ENCODE results near the gene LRRFIP2. TPM values are rescaled to one million over a fixed set of nuclear protein-coding genes. Genes with fewer than 3 reads are reported as not detected.
"Not testable (repeated sequence)": the region's sequence is repeated elsewhere in the genome, so short reads cannot be mapped to it uniquely, and the experiment has no call there.

LRRFIP2 gene
- total RNA-seq, 1 donor from 2014 or later, result 68.5 TPM

GRCh38 chr3:37050282-37050681 is 124.1 kb downstream of the LRRFIP2 start:
- Mint-ChIP-seq H3K4me3 (no peak overlapping the region), H3K9me3 (no peaks in the 10 kb centered on the region), H3K4me1 (ENCODE audit: unreplicated experiment) (peaks cover 15% of the 10 kb centered on the region), H3K27me3 (no peaks in the 10 kb centered on the region), H3K36me3 (peaks cover 52% of the 10 kb centered on the region), H3K27ac (no peak overlapping the region)
- TF ChIP-seq, protein P1, sequence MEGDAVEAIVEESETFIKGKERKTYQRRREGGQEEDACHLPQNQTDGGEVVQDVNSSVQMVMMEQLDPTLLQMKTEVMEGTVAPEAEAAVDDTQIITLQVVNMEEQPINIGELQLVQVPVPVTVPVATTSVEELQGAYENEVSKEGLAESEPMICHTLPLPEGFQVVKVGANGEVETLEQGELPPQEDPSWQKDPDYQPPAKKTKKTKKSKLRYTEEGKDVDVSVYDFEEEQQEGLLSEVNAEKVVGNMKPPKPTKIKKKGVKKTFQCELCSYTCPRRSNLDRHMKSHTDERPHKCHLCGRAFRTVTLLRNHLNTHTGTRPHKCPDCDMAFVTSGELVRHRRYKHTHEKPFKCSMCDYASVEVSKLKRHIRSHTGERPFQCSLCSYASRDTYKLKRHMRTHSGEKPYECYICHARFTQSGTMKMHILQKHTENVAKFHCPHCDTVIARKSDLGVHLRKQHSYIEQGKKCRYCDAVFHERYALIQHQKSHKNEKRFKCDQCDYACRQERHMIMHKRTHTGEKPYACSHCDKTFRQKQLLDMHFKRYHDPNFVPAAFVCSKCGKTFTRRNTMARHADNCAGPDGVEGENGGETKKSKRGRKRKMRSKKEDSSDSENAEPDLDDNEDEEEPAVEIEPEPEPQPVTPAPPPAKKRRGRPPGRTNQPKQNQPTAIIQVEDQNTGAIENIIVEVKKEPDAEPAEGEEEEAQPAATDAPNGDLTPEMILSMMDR (conservative IDR thresholded peaks at IDR 0.05), result no peak
- no peak for DNase-seq (ENCODE audit: extremely low spot score, unreplicated experiment)

DNA sequence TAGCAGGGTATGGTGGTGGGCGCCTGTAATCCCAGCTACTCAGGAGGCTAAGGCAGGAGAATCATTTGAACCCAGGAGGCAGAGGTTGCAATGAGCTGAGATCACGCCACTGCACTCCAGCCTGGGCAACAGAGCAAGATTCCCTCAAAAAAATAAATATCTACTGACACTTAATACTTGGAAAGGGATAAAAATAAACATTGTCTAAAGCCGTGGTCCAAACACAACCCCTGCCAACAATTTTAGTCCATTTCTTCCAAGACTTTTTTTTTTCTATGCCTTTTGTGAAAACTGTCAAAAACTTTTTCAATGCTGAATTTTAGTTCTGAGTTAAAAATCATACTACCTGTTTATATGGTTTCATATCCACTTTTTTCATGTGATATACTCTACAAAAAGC is 131.7 kb downstream of the LRRFIP2 start:
- not testable (repeated sequence) for DNase-seq (ENCODE audit: extremely low spot score, unreplicated experiment); H3K27me3 Mint-ChIP-seq; H3K4me1 Mint-ChIP-seq (ENCODE audit: unreplicated experiment); H3K9me3 Mint-ChIP-seq; H3K27ac Mint-ChIP-seq; H3K4me3 Mint-ChIP-seq
- peaks cover 51% of the 10 kb centered on the region for H3K36me3 Mint-ChIP-seq

DNA sequence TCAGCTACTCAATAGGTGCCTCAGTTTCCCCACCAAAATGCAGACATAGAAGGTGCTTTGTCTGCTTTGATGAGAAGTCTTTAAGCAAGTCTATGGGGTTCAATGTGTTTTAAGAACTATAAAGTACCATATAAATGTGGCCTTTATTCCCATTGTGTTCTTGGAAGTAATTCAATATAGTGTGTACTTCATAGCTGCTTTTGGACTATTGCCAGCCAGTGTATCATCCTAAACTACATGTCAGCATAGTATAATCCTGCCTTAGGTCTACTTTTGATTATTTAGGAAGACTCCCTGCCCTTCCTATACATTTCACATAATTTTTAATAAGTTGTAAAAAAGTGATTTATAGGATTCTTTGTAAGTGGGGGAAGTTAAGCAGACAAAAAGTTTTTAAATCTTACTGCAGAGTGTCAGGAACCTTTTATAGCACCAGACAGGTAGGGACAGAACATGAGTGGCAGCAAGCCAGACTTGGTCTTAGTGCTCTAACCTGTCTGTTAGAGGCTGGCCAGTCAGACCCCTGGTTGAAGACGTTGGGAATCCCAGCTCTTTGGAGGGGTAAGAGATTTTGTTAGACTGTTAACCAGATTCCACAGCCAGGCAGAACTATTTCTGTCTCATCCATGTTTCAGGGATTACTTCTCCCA is 132.7 kb downstream of the LRRFIP2 start:
- Mint-ChIP-seq H3K36me3 (peaks cover 50% of the 10 kb centered on the region), H3K9me3 (peaks cover 3% of the 10 kb centered on the region), H3K4me3 (no peak overlapping the region), H3K27ac (no peak overlapping the region), H3K4me1 (ENCODE audit: unreplicated experiment) (no peaks in the 10 kb centered on the region), H3K27me3 (no peaks in the 10 kb centered on the region)
- no peak for DNase-seq (ENCODE audit: extremely low spot score, unreplicated experiment)
- TF ChIP-seq, protein P1 (conservative IDR thresholded peaks at IDR 0.05), result no peak

DNA sequence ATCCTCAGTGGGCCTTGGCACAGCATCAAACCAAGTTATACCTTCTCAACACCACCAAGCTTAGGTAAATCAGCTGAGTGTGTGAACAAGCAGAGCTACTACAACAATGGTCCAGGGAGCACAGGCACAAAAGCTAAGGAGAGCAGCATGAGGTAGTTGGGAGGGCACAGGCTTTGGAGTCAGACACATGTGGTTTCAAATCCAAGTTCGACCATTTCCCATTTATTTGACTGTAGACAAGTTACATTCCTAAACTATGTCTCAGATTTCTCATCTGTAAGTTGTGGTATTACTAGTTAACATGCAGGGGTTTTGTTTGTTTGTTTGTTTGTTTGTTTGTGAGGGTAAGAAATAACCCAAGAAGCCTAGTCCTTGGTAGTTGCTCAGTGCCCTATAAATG is 134.2 kb downstream of the LRRFIP2 start:
- H3K27me3 Mint-ChIP-seq, result no peaks in the 10 kb centered on the region
- DNase-seq (ENCODE audit: extremely low spot score, unreplicated experiment), result no peak
- H3K9me3 Mint-ChIP-seq, result peaks cover 7% of the 10 kb centered on the region
- H3K4me1 Mint-ChIP-seq (ENCODE audit: unreplicated experiment), result no peaks in the 10 kb centered on the region
- TF ChIP-seq, protein P1 (conservative IDR thresholded peaks at IDR 0.05), result no peak
- H3K4me3 Mint-ChIP-seq, result no peak overlapping the region
- H3K36me3 Mint-ChIP-seq, result peaks cover 57% of the 10 kb centered on the region
- peak overlapping the region; percentile 42 for H3K27ac Mint-ChIP-seq

DNA sequence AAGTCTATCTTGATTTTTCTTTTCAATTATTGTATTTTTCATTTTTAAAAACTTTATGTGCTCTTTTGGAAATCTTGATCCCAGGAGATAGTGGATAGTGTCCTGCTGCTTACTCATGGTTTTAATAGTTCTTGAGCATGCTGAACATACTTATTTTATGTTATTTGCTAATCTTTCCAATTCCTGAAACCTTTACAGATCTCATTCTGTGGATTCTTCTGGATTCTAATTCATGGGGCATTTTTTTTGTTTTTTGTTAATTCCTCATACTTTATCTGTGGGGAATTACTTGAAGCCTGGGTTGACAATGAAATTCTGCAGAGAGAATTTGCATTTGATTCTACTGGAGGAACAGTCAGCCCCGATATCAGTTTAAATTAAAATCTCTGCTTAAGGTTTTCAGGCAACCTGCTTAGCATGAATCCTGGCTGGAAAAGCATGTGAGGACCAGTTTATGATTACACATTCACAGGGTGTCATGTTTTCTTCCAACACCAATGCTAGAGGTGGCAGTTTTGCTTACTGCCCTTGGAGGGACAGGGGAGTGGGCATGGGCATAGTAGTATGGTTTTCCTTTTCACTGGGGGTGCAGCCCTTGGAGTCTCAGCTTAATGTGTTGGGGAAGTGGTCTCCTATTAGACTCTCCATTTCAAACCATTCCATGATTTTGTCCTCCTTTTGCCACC is 135.1 kb downstream of the LRRFIP2 start:
- peaks cover 7% of the 10 kb centered on the region for H3K9me3 Mint-ChIP-seq
- H3K4me3 Mint-ChIP-seq, result no peak overlapping the region
- peaks cover 56% of the 10 kb centered on the region for H3K36me3 Mint-ChIP-seq
- H3K27me3 Mint-ChIP-seq, result no peaks in the 10 kb centered on the region
- TF ChIP-seq, protein P1 (conservative IDR thresholded peaks at IDR 0.05), result no peak
- H3K4me1 Mint-ChIP-seq (ENCODE audit: unreplicated experiment), result no peaks in the 10 kb centered on the region
- no peak overlapping the region for H3K27ac Mint-ChIP-seq
- DNase-seq (ENCODE audit: extremely low spot score, unreplicated experiment), result no peak

DNA sequence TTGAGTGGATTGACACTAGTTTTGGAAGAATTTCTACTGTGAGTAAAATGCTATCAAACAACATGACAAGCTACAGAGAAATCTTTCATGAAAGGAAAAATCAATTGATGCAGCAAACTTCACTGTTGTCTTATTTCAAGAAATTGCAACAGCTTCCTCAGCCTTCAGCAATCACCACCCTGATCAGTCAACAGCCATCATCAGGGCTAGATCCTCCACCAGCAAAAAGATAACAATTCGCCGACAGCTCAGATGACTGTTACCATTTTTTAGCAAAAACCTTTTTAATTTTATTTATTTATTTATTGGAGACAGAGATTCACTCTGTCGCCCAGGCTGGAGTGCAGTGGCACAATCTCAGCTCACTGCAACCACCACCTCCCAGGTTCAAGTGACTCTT is 137.0 kb downstream of the LRRFIP2 start:
- TF ChIP-seq, protein P1 (conservative IDR thresholded peaks at IDR 0.05), result no peak
- Mint-ChIP-seq H3K27me3 (no peaks in the 10 kb centered on the region), H3K27ac (no peak overlapping the region), H3K4me3 (no peak overlapping the region), H3K4me1 (ENCODE audit: unreplicated experiment) (no peaks in the 10 kb centered on the region), H3K36me3 (peaks cover 66% of the 10 kb centered on the region), H3K9me3 (peaks cover 7% of the 10 kb centered on the region)
- DNase-seq (ENCODE audit: extremely low spot score, unreplicated experiment), result no peak
